Esophagus squamous epithelium (tissue), 5 donors: ENCODE results near the gene DPH1. TPM values are rescaled to one million over a fixed set of nuclear protein-coding genes. Genes with fewer than 3 reads are reported as not detected.

Experiments
- DNase-seq: peaks from one replicate; lab custom pipeline; 2025; lab: John Stamatoyannopoulos, UW
- H3K27ac ChIP-seq, 4 donors: fragments of 200-600 bp; sonication (generic); one replicate each; pipeline ENCODE4 v1.5.1; 2016 to 2019; ENCODE audit warnings: mild to moderate bottlenecking in 1 of 4
- H3K27me3 ChIP-seq, 4 donors: fragments of 200-600 bp; sonication (generic); 1 replicate in 3 of 4; 2 replicates in 1 of 4; pipeline versions ENCODE4 v1.5.1 to v1.6.0; 2017 to 2021; ENCODE audit warnings: antibody characterized with exemption in 1 of 4
- H3K36me3 ChIP-seq, 3 donors: fragments of 200-600 bp; sonication (generic); one replicate each; pipeline ENCODE4 v1.5.1; 2016 to 2019
- H3K4me1 ChIP-seq, 3 donors: fragments of 200-600 bp; sonication (generic); one replicate each; pipeline ENCODE4 v1.5.1; 2017 to 2019
- H3K4me3 ChIP-seq, 4 donors: fragments of 200-600 bp; sonication (generic); 1 replicate in 3 of 4; 2 replicates in 1 of 4; pipeline ENCODE4 v1.5.1; 2016 to 2019; ENCODE audit warnings: mild to moderate bottlenecking in 2 of 4, moderate library complexity in 1 of 4
- H3K9me3 ChIP-seq, 3 donors: fragments of 200-600 bp; sonication (generic); one replicate each; pipeline ENCODE4 v1.5.1; 2016 to 2019
- CTCF ChIP-seq, 6 experiments: fragments of 450-650 bp in 4 of 6; fragments of 200-600 bp in 2 of 6; sonication (generic) in 2 of 6; IDR thresholded peaks; one replicate each; pipeline ENCODE4 v1.5.1; 2016 to 2019; ENCODE audit warnings: antibody characterized with exemption in 6 of 6, mild to moderate bottlenecking in 4 of 6, moderate library complexity in 4 of 6
- POLR2A ChIP-seq, 4 donors: fragments of 450-650 bp; IDR thresholded peaks; one replicate each; pipeline ENCODE4 v1.6.1; 2017; ENCODE audit warnings: antibody characterized with exemption in 4 of 4, mild to moderate bottlenecking in 4 of 4, moderate library complexity in 3 of 4
- WGBS, 2 donors: methylation state at CpG; one replicate each; pipeline ENCODE4 v1.1.5; 2018; 5-methylcytosine and 5-hydroxymethylcytosine counted together
- intact Hi-C: fragments of 100-400 bp; cut with DNase I; formaldehyde crosslinking; loops from one replicate; pipeline ENCODE4 v1.15.0; 2022
- total RNA-seq, 4 donors: library from RNA; depleted of rRNA; stranded (reverse); fragments of >200 nt; gene quantifications; one replicate each; pipeline ENCODE4 v1.1.0, GENCODE V29; 2016
- donor health status: DM: yes; HTN: yes; CAD: no.

DPH1 gene
- total RNA-seq, 4 donors from 2014 or later, result 14.9 to 55.7 (median 22.7) TPM

- DNase-seq, result no peak
- Histone ChIP-seq H3K4me1 (peaks cover 10 to 48% (median 15%) of the 10 kb centered on the region in 3 donors), H3K27ac (no peak overlapping the region), H3K27me3 (peaks cover 0 to 51% (median 0%) of the 10 kb centered on the region in 4 donors), H3K4me3 (no peak overlapping the region), H3K9me3 (no peaks in the 10 kb centered on the region), H3K36me3 (no peaks in the 10 kb centered on the region)
- intact Hi-C loops, result no loop called here
- WGBS, 2 donors, result 84 to 89% methylated on average over 5 to 6 of the region's 8 CpGs
- TF ChIP-seq POLR2A (IDR thresholded peaks at IDR 0.05) (no peak), CTCF (IDR thresholded peaks at IDR 0.05) (no peak)
Observed at GRCh38 chr17:2019723-2020122, 10.2 kb upstream of the DPH1 start.

GRCh38 chr17:2020721-2021120 is 9.2 kb upstream of the DPH1 start:
- peaks cover 17 to 55% (median 19%) of the 10 kb centered on the region in 3 donors for H3K4me1 ChIP-seq
- WGBS, 2 donors, result 50 to 61% methylated on average over 7 of the region's 8 CpGs
- H3K27me3 ChIP-seq, result peaks cover 0 to 61% (median 0%) of the 10 kb centered on the region in 4 donors
- intact Hi-C loops, result no loop called here
- no peaks in the 10 kb centered on the region for H3K36me3 ChIP-seq
- DNase-seq, result no peak
- peak overlapping the region in 2 of 4 donors; percentile 11 to 16 for H3K27ac ChIP-seq
- H3K9me3 ChIP-seq, result no peaks in the 10 kb centered on the region
- no peak for TF ChIP-seq CTCF (IDR thresholded peaks at IDR 0.05)
- no peak for TF ChIP-seq POLR2A (IDR thresholded peaks at IDR 0.05)
- H3K4me3 ChIP-seq, result no peak overlapping the region

GRCh38 chr17:2022647-2023240 is 7.2 kb upstream of the DPH1 start:
- Histone ChIP-seq H3K9me3 (no peaks in the 10 kb centered on the region), H3K27ac (no peak overlapping the region), H3K36me3 (no peaks in the 10 kb centered on the region), H3K4me1 (peaks cover 19 to 53% (median 22%) of the 10 kb centered on the region in 3 donors), H3K4me3 (no peak overlapping the region), H3K27me3 (peaks cover 0 to 81% (median 0%) of the 10 kb centered on the region in 4 donors)
- 77 to 92% methylated on average over 6 to 8 of the region's 15 CpGs for WGBS, 2 donors
- DNase-seq, result no peak
- TF ChIP-seq POLR2A (IDR thresholded peaks at IDR 0.05) (no peak), CTCF (IDR thresholded peaks at IDR 0.05) (no peak)
- intact Hi-C loops, result no loop called here

GRCh38 chr17:2023256-2023655 is 6.7 kb upstream of the DPH1 start:
- 54 to 55% methylated on average over 13 to 14 of the region's 16 CpGs for WGBS, 2 donors
- Histone ChIP-seq H3K36me3 (no peaks in the 10 kb centered on the region), H3K27ac (no peak overlapping the region), H3K4me3 (peak overlapping the region in 2 of 4 donors; percentile 70 to 73), H3K27me3 (peaks cover 0 to 81% (median 0%) of the 10 kb centered on the region in 4 donors), H3K9me3 (no peaks in the 10 kb centered on the region), H3K4me1 (peaks cover 19 to 53% (median 22%) of the 10 kb centered on the region in 3 donors)
- TF ChIP-seq CTCF (IDR thresholded peaks at IDR 0.05) (no peak), POLR2A (IDR thresholded peaks at IDR 0.05) (no peak)
- DNase-seq, result no peak
- intact Hi-C loops, result no loop called here

GRCh38 chr17:2023692-2024571 is 6.0 kb upstream of the DPH1 start:
- no CpG with 5 or more reads among the region's 85 CpGs for WGBS, 2 donors
- intact Hi-C loops, result no loop called here

More at GRCh38 chr17:2023692-2024571, 6.0 kb upstream of the DPH1 start:
- H3K36me3 ChIP-seq, result no peaks in the 10 kb centered on the region
- TF ChIP-seq POLR2A (IDR thresholded peaks at IDR 0.05), result no peak
- TF ChIP-seq CTCF (IDR thresholded peaks at IDR 0.05), result no peak
- no peaks in the 10 kb centered on the region for H3K9me3 ChIP-seq
- peaks cover 19 to 47% (median 22%) of the 10 kb centered on the region in 3 donors for H3K4me1 ChIP-seq
- DNase-seq, result no peak
- H3K4me3 ChIP-seq, result peak overlapping the region; percentile 48 to 73 (median 62)
- H3K27me3 ChIP-seq, result peaks cover 0 to 81% (median 0%) of the 10 kb centered on the region in 4 donors
- peak overlapping the region in 1 of 4 donors; percentile 20 for H3K27ac ChIP-seq
